ENCODE data around the gene VPS16.

The VPS16 gene

GRCh38 chr20:2840138-2840966 is at the start of gene VPS16, which contains the start of gene PCED1A:
Gene VPS16 (plus strand): TSS chr20:2840745. CDS start chr20:2840775, 30 bp downstream.
Gene PCED1A (minus strand): TSS chr20:2840655. CDS start chr20:2839912, 743 bp downstream.
- peak; percentile 87 for DNase-seq

- no peak for DNase-seq
Observed at GRCh38 chr20:2793471-2793870, 47.1 kb upstream of the VPS16 start.

GRCh38 chr20:2794202-2794748 is 46.3 kb upstream of the VPS16 start:
- DNase-seq = no peak

- no peak for DNase-seq
Observed at GRCh38 chr20:2794866-2795447, 45.6 kb upstream of the VPS16 start.

GRCh38 chr20:2795451-2795850 is 45.1 kb upstream of the VPS16 start:
- DNase-seq = no peak

- DNase-seq = no peak
Observed at GRCh38 chr20:2796011-2796660, 44.4 kb upstream of the VPS16 start.

- DNase-seq = no peak
Observed at GRCh38 chr20:2797136-2797983, 43.2 kb upstream of the VPS16 start.

GRCh38 chr20:2798095-2798805 is 42.3 kb upstream of the VPS16 start:
- no peak for DNase-seq

- no peak for DNase-seq
Observed at GRCh38 chr20:2798814-2799213, 41.7 kb upstream of the VPS16 start.

- no peak for DNase-seq
Observed at GRCh38 chr20:2799271-2799670, 41.3 kb upstream of the VPS16 start.

- DNase-seq = no peak
Observed at GRCh38 chr20:2799688-2800520, 40.6 kb upstream of the VPS16 start.

- DNase-seq = no peak
Observed at GRCh38 chr20:2800521-2801285, 39.8 kb upstream of the VPS16 start, which contains the start of gene CPXM1. Gene CPXM1 (minus strand): TSS chr20:2800627. CDS start chr20:2800572, 55 bp downstream.

- DNase-seq = no peak
Observed at GRCh38 chr20:2801286-2801728, 39.2 kb upstream of the VPS16 start.

- DNase-seq = no peak
Observed at GRCh38 chr20:2804041-2804828, 36.3 kb upstream of the VPS16 start.

- DNase-seq = no peak
Observed at GRCh38 chr20:2804852-2805688, 35.5 kb upstream of the VPS16 start.

- no peak for DNase-seq
Observed at GRCh38 chr20:2805689-2806350, 34.7 kb upstream of the VPS16 start.

- DNase-seq = no peak
Observed at GRCh38 chr20:2806351-2806701, 34.2 kb upstream of the VPS16 start.

GRCh38 chr20:2807019-2807418 is 33.5 kb upstream of the VPS16 start:
- DNase-seq = no peak

Measured in stimulated activated CD4-positive, alpha-beta T cell treated with anti-CD3 and anti-CD28 coated beads, Interleukin-12 subunit alpha, Interleukin-12 subunit beta, amount 100 ng/mL, for 4 hours (primary cell).